Metanephros (tissue), 1 donor: ENCODE data around the gene LGR5. TPM values are rescaled to one million over a fixed set of nuclear protein-coding genes. Genes with fewer than 3 reads are reported as not detected.

Source experiments
- total RNA-seq: library from RNA; depleted of rRNA; stranded (reverse); fragments of >200 nt; gene quantifications from one replicate; pipeline ENCODE4 v1.2.3, GENCODE V29; 2014

LGR5 gene, protein sequence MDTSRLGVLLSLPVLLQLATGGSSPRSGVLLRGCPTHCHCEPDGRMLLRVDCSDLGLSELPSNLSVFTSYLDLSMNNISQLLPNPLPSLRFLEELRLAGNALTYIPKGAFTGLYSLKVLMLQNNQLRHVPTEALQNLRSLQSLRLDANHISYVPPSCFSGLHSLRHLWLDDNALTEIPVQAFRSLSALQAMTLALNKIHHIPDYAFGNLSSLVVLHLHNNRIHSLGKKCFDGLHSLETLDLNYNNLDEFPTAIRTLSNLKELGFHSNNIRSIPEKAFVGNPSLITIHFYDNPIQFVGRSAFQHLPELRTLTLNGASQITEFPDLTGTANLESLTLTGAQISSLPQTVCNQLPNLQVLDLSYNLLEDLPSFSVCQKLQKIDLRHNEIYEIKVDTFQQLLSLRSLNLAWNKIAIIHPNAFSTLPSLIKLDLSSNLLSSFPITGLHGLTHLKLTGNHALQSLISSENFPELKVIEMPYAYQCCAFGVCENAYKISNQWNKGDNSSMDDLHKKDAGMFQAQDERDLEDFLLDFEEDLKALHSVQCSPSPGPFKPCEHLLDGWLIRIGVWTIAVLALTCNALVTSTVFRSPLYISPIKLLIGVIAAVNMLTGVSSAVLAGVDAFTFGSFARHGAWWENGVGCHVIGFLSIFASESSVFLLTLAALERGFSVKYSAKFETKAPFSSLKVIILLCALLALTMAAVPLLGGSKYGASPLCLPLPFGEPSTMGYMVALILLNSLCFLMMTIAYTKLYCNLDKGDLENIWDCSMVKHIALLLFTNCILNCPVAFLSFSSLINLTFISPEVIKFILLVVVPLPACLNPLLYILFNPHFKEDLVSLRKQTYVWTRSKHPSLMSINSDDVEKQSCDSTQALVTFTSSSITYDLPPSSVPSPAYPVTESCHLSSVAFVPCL
- total RNA-seq, result 7.5 TPM

GRCh38 chr12:71439613-71440344, at the start of gene LGR5:
TSS of gene LGR5 (plus strand) at chr12:71439798. CDS start at chr12:71440081, 283 bp downstream.

Other genes starting within 250 kb of the LGR5 start
- gene ZFC3H1, start 224.1 kb downstream of the LGR5 start, total RNA-seq, result 40.6 TPM
- gene THAP2, start 224.5 kb downstream of the LGR5 start, total RNA-seq, result 7.2 TPM
- 27.9 TPM for gene TMEM19, start 246.3 kb downstream of the LGR5 start, total RNA-seq